ENCODE measurements around the gene MOB2. TPM values are rescaled to one million over a fixed set of nuclear protein-coding genes. Genes with fewer than 3 reads are reported as not detected.

MOB2 gene
- total and polyA plus RNA-seq, 2 donors (not counting 1 experiment from before 2014, with no cell fraction given): 13.1 to 30.1 TPM

GRCh38 chr11:1479006-1479677 is 7.4 kb downstream of the MOB2 start:
- Histone ChIP-seq H3K27ac (ENCODE audit: insufficient read depth, low read length) (no peak overlapping the region), H3K4me3 (replicated peaks in 1 of 4; ENCODE audit: control extremely low read depth in 1 of 4, insufficient read depth in 1 of 4, low read depth in 3 of 4, low read length in 4 of 4) (no peak overlapping the region), H3K9me3 (ENCODE audit: control insufficient read depth, insufficient read depth, low read depth, low read length) (no peaks in the 10 kb centered on the region), H3K4me2 (ENCODE audit: extremely low read depth, insufficient read depth, low read length) (no peak overlapping the region), H2AFZ (ENCODE audit: low read length) (no peak overlapping the region), H3K79me2 (ENCODE audit: control insufficient read depth, insufficient read depth, low read length) (no peaks in the 10 kb centered on the region), H4K20me1 (ENCODE audit: control insufficient read depth, extremely low read depth, insufficient read depth, low read length) (no peaks in the 10 kb centered on the region), H3K36me3 (ENCODE audit: control insufficient read depth, insufficient read depth, low read length) (no peaks in the 10 kb centered on the region), H3K27me3 (ENCODE audit: control insufficient read depth, insufficient read depth, low read length) (no peaks in the 10 kb centered on the region), H3K4me1 (ENCODE audit: control insufficient read depth, extremely low read depth, insufficient read depth, low read length) (no peaks in the 10 kb centered on the region), H3K9ac (ENCODE audit: insufficient read depth, low read length) (no peak overlapping the region)
- TF ChIP-seq CTCF (conservative IDR thresholded peaks at IDR 0.05 in 1 of 2, IDR thresholded peaks at IDR 0.05 in 1 of 2; ENCODE audit: low read depth in 1 of 2, low read length in 2 of 2): no peak
- no peak for DNase-seq (ENCODE audit: low read depth in 2 of 2)

- H3K4me3 ChIP-seq (replicated peaks in 1 of 4; ENCODE audit: control extremely low read depth in 1 of 4, insufficient read depth in 1 of 4, low read depth in 3 of 4, low read length in 4 of 4): no peak overlapping the region
- no peaks in the 10 kb centered on the region for H3K79me2 ChIP-seq (ENCODE audit: control insufficient read depth, insufficient read depth, low read length)
- no peak overlapping the region for H3K9ac ChIP-seq (ENCODE audit: insufficient read depth, low read length)
- H4K20me1 ChIP-seq (ENCODE audit: control insufficient read depth, extremely low read depth, insufficient read depth, low read length): no peaks in the 10 kb centered on the region
- no peak for DNase-seq (ENCODE audit: low read depth in 2 of 2)
- no peaks in the 10 kb centered on the region for H3K27me3 ChIP-seq (ENCODE audit: control insufficient read depth, insufficient read depth, low read length)
- H3K4me2 ChIP-seq (ENCODE audit: extremely low read depth, insufficient read depth, low read length): no peak overlapping the region
- TF ChIP-seq CTCF (conservative IDR thresholded peaks at IDR 0.05 in 1 of 2, IDR thresholded peaks at IDR 0.05 in 1 of 2; ENCODE audit: low read depth in 1 of 2, low read length in 2 of 2) (no peak), EZH2 (IDR thresholded peaks at IDR 0.05; ENCODE audit: low read length, missing control alignments) (no peak)
- no peaks in the 10 kb centered on the region for H3K9me3 ChIP-seq (ENCODE audit: control insufficient read depth, insufficient read depth, low read depth, low read length)
- no peak overlapping the region for H2AFZ ChIP-seq (ENCODE audit: low read length)
- H3K4me1 ChIP-seq (ENCODE audit: control insufficient read depth, extremely low read depth, insufficient read depth, low read length): no peaks in the 10 kb centered on the region
- no peaks in the 10 kb centered on the region for H3K36me3 ChIP-seq (ENCODE audit: control insufficient read depth, insufficient read depth, low read length)
- no peak overlapping the region for H3K27ac ChIP-seq (ENCODE audit: insufficient read depth, low read length)
Observed at GRCh38 chr11:1478544-1478943, 8.0 kb downstream of the MOB2 start.

GRCh38 chr11:1478011-1478410 is 8.6 kb downstream of the MOB2 start:
- H4K20me1 ChIP-seq (ENCODE audit: control insufficient read depth, extremely low read depth, insufficient read depth, low read length): no peaks in the 10 kb centered on the region
- H2AFZ ChIP-seq (ENCODE audit: low read length): no peak overlapping the region
- no peaks in the 10 kb centered on the region for H3K27me3 ChIP-seq (ENCODE audit: control insufficient read depth, insufficient read depth, low read length)
- no peak overlapping the region for H3K4me3 ChIP-seq (replicated peaks in 1 of 4; ENCODE audit: control extremely low read depth in 1 of 4, insufficient read depth in 1 of 4, low read depth in 3 of 4, low read length in 4 of 4)
- H3K79me2 ChIP-seq (ENCODE audit: control insufficient read depth, insufficient read depth, low read length): no peaks in the 10 kb centered on the region
- no peaks in the 10 kb centered on the region for H3K9me3 ChIP-seq (ENCODE audit: control insufficient read depth, insufficient read depth, low read depth, low read length)
- DNase-seq (ENCODE audit: low read depth in 2 of 2): no peak
- no peak overlapping the region for H3K4me2 ChIP-seq (ENCODE audit: extremely low read depth, insufficient read depth, low read length)
- H3K27ac ChIP-seq (ENCODE audit: insufficient read depth, low read length): no peak overlapping the region
- H3K4me1 ChIP-seq (ENCODE audit: control insufficient read depth, extremely low read depth, insufficient read depth, low read length): no peaks in the 10 kb centered on the region
- H3K9ac ChIP-seq (ENCODE audit: insufficient read depth, low read length): no peak overlapping the region
- TF ChIP-seq CTCF (conservative IDR thresholded peaks at IDR 0.05 in 1 of 2, IDR thresholded peaks at IDR 0.05 in 1 of 2; ENCODE audit: low read depth in 1 of 2, low read length in 2 of 2): no peak
- TF ChIP-seq EZH2 (IDR thresholded peaks at IDR 0.05; ENCODE audit: low read length, missing control alignments): no peak
- H3K36me3 ChIP-seq (ENCODE audit: control insufficient read depth, insufficient read depth, low read length): no peaks in the 10 kb centered on the region
